GM19438 (cell line): Measurements from ENCODE around the gene BRINP3.

Experiments
- ATAC-seq: cut with Tn5 transposase; IDR thresholded peaks from one replicate; pipeline ENCODE4 v1.9.1; 2021; ENCODE audit warnings: low read depth; ENCODE audit not compliant: unreplicated experiment

BRINP3 gene

GRCh38 chr1:190453550-190453949 lies 24.1 kb downstream of the BRINP3 start:
- no peak for ATAC-seq

- ATAC-seq, result no peak
These were observed 25.3 kb downstream of the BRINP3 start for GRCh38 chr1:190452272-190452848.

- ATAC-seq, result no peak
These were observed 33.2 kb downstream of the BRINP3 start for GRCh38 chr1:190444464-190444863.

GRCh38 chr1:190439447-190439846 lies 38.2 kb downstream of the BRINP3 start:
- ATAC-seq, result no peak

GRCh38 chr1:190436615-190437014 lies 41.0 kb downstream of the BRINP3 start:
- no peak for ATAC-seq

GRCh38 chr1:190429932-190430331 lies 47.7 kb downstream of the BRINP3 start:
- no peak for ATAC-seq

GRCh38 chr1:190429141-190429540 lies 48.5 kb downstream of the BRINP3 start:
- no peak for ATAC-seq

GRCh38 chr1:190416239-190416638 lies 61.4 kb downstream of the BRINP3 start:
- ATAC-seq, result no peak

- no peak for ATAC-seq
These were observed 64.5 kb downstream of the BRINP3 start for GRCh38 chr1:190413142-190413541.

GRCh38 chr1:190403402-190403801 lies 74.3 kb downstream of the BRINP3 start:
- ATAC-seq, result no peak

- no peak for ATAC-seq
These were observed 78.4 kb downstream of the BRINP3 start for GRCh38 chr1:190399233-190399632.

GRCh38 chr1:190391582-190391981 lies 86.1 kb downstream of the BRINP3 start:
- ATAC-seq, result no peak

GRCh38 chr1:190377991-190378390 lies 99.7 kb downstream of the BRINP3 start:
- no peak for ATAC-seq

GRCh38 chr1:190377294-190377693 lies 100.4 kb downstream of the BRINP3 start:
- no peak for ATAC-seq

- ATAC-seq, result no peak
These were observed 101.6 kb downstream of the BRINP3 start for GRCh38 chr1:190376044-190376443.

- ATAC-seq, result no peak
These were observed 103.8 kb downstream of the BRINP3 start for GRCh38 chr1:190373705-190374336.

GRCh38 chr1:190367200-190367599 lies 110.5 kb downstream of the BRINP3 start:
- no peak for ATAC-seq

- ATAC-seq, result no peak
These were observed 112.4 kb downstream of the BRINP3 start for GRCh38 chr1:190365283-190365682.

GRCh38 chr1:190353538-190354101 lies 124.0 kb downstream of the BRINP3 start:
- ATAC-seq, result no peak

- ATAC-seq, result no peak
These were observed 133.2 kb downstream of the BRINP3 start for GRCh38 chr1:190344454-190344853.

GRCh38 chr1:190338829-190339228 lies 138.8 kb downstream of the BRINP3 start:
- no peak for ATAC-seq

- ATAC-seq, result no peak
These were observed 148.8 kb downstream of the BRINP3 start for GRCh38 chr1:190328871-190329270.
